ENCODE results near the gene C1orf141.

Gene C1orf141

DNA sequence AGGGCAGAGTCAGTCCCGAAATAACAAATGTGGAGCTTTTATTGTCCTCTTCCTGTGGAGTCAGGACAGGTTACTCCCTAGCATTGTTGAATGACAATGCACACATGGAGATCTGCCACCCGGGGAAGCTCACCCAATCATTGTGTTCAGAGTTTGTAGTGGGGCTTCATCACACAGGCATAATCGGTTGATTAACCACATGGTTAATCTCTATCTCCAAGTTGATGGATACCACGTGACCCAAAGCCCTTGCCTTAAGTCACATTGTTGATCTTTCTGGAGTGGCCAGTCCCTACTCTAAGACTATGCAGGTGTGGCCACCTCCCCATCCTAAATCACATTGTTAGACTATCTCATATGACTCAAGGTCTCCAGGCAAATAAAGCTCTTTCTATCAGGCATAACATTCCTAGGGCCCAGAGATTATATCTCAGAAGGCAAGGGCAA is 2.6 kb upstream of the C1orf141 start:
- DNase-seq, result no peak
- Histone ChIP-seq H3K9me3 (replicated peaks; ENCODE audit: insufficient read depth, low read length) (no peaks in the 10 kb centered on the region), H3K4me3 (ENCODE audit: low read length) (no peak overlapping the region), H3K27ac (ENCODE audit: low read length) (no peak overlapping the region), H3K9me2 (replicated peaks; ENCODE audit: insufficient read depth, low read length) (no peaks in the 10 kb centered on the region), H3K9ac (ENCODE audit: low read length) (no peak overlapping the region), H3F3A (ENCODE audit: insufficient read depth, low read length) (no peaks in the 10 kb centered on the region), H3K4me1 (ENCODE audit: low read length) (no peaks in the 10 kb centered on the region), H3K4me2 (ENCODE audit: low read depth, low read length) (no peak overlapping the region), H3K79me2 (ENCODE audit: low read length) (no peaks in the 10 kb centered on the region), H2AFZ (ENCODE audit: low read length) (no peak overlapping the region), H3K36me3 (replicated peaks; ENCODE audit: insufficient read depth, low read length) (no peaks in the 10 kb centered on the region), H3K27me3 (replicated peaks; ENCODE audit: insufficient read depth, low read length) (no peaks in the 10 kb centered on the region), H4K20me1 (ENCODE audit: insufficient read depth, low read length) (no peaks in the 10 kb centered on the region)
- TF ChIP-seq, protein P1, sequence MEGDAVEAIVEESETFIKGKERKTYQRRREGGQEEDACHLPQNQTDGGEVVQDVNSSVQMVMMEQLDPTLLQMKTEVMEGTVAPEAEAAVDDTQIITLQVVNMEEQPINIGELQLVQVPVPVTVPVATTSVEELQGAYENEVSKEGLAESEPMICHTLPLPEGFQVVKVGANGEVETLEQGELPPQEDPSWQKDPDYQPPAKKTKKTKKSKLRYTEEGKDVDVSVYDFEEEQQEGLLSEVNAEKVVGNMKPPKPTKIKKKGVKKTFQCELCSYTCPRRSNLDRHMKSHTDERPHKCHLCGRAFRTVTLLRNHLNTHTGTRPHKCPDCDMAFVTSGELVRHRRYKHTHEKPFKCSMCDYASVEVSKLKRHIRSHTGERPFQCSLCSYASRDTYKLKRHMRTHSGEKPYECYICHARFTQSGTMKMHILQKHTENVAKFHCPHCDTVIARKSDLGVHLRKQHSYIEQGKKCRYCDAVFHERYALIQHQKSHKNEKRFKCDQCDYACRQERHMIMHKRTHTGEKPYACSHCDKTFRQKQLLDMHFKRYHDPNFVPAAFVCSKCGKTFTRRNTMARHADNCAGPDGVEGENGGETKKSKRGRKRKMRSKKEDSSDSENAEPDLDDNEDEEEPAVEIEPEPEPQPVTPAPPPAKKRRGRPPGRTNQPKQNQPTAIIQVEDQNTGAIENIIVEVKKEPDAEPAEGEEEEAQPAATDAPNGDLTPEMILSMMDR (IDR thresholded peaks at IDR 0.05; ENCODE audit: low read length), result no peak
- TF ChIP-seq EZH2 (optimal IDR thresholded peaks at IDR 0.05; ENCODE audit: low read depth, low read length) (no peak), EZH2phosphoT487 (IDR thresholded peaks at IDR 0.05; ENCODE audit: low read length) (no peak)

DNA sequence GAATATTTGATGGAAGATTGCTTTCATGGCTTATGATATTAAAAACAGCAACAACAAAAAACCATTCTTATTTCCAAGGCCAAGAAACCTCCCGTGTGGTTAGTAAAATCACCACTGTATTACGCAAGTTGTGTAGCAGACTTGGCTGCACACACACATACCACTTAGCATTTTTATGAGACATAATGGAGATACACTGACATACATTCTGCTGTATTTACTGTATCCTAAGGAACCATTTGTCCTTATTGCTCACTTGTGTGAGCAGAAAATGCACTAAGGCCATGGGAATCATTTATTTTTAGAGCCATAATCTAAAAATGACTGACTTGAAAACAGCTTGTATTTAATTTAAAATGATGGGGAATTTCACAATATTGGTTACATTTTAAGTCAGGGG is 584 bp upstream of the C1orf141 start:
- H3K4me3 ChIP-seq (ENCODE audit: low read length), result no peak overlapping the region
- H3K9me2 ChIP-seq (replicated peaks; ENCODE audit: insufficient read depth, low read length), result no peaks in the 10 kb centered on the region
- no peaks in the 10 kb centered on the region for H3K79me2 ChIP-seq (ENCODE audit: low read length)
- H3K36me3 ChIP-seq (replicated peaks; ENCODE audit: insufficient read depth, low read length), result no peaks in the 10 kb centered on the region
- no peak for DNase-seq
- no peaks in the 10 kb centered on the region for H3K4me1 ChIP-seq (ENCODE audit: low read length)
- no peaks in the 10 kb centered on the region for H3K27me3 ChIP-seq (replicated peaks; ENCODE audit: insufficient read depth, low read length)
- no peak overlapping the region for H3K27ac ChIP-seq (ENCODE audit: low read length)
- no peak overlapping the region for H3K9ac ChIP-seq (ENCODE audit: low read length)
- no peaks in the 10 kb centered on the region for H4K20me1 ChIP-seq (ENCODE audit: insufficient read depth, low read length)
- TF ChIP-seq EZH2 (optimal IDR thresholded peaks at IDR 0.05; ENCODE audit: low read depth, low read length), result no peak
- TF ChIP-seq, protein P1 (IDR thresholded peaks at IDR 0.05; ENCODE audit: low read length), result no peak
- no peak for TF ChIP-seq EZH2phosphoT487 (IDR thresholded peaks at IDR 0.05; ENCODE audit: low read length)
- no peaks in the 10 kb centered on the region for H3F3A ChIP-seq (ENCODE audit: insufficient read depth, low read length)
- H2AFZ ChIP-seq (ENCODE audit: low read length), result no peak overlapping the region
- H3K9me3 ChIP-seq (replicated peaks; ENCODE audit: insufficient read depth, low read length), result no peaks in the 10 kb centered on the region
- no peak overlapping the region for H3K4me2 ChIP-seq (ENCODE audit: low read depth, low read length)

DNA sequence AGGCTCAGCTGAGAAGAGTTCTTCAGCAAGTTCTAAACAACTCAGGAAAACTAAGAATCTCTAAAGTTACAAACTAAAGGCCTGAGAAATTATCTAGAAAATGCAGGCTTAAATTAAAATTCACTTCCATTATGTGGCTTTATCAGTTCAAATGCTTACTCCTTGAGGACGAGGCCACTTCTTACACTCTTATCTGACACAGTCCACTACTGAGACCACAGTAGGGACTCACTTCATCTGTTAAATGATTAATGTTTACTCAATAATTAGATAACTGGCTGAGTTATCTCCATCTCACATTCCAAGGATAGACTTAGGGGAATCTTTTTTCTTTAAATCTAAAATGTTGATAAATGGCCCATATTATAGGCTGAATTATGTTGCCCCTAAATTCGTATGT is 1.6 kb downstream of the C1orf141 start:
- no peak for DNase-seq
- Histone ChIP-seq H3F3A (ENCODE audit: insufficient read depth, low read length) (no peaks in the 10 kb centered on the region), H3K9me2 (replicated peaks; ENCODE audit: insufficient read depth, low read length) (no peaks in the 10 kb centered on the region), H3K27me3 (replicated peaks; ENCODE audit: insufficient read depth, low read length) (no peaks in the 10 kb centered on the region), H3K4me3 (ENCODE audit: low read length) (no peak overlapping the region), H3K27ac (ENCODE audit: low read length) (no peak overlapping the region), H4K20me1 (ENCODE audit: insufficient read depth, low read length) (no peaks in the 10 kb centered on the region), H3K4me2 (ENCODE audit: low read depth, low read length) (no peak overlapping the region), H3K36me3 (replicated peaks; ENCODE audit: insufficient read depth, low read length) (no peaks in the 10 kb centered on the region), H3K79me2 (ENCODE audit: low read length) (no peaks in the 10 kb centered on the region), H3K9ac (ENCODE audit: low read length) (no peak overlapping the region), H3K4me1 (ENCODE audit: low read length) (no peaks in the 10 kb centered on the region), H3K9me3 (replicated peaks; ENCODE audit: insufficient read depth, low read length) (no peaks in the 10 kb centered on the region), H2AFZ (ENCODE audit: low read length) (no peak overlapping the region)
- TF ChIP-seq, protein P1 (IDR thresholded peaks at IDR 0.05; ENCODE audit: low read length), result no peak
- TF ChIP-seq EZH2 (optimal IDR thresholded peaks at IDR 0.05; ENCODE audit: low read depth, low read length) (no peak), EZH2phosphoT487 (IDR thresholded peaks at IDR 0.05; ENCODE audit: low read length) (no peak)
